SU-DHL-6 (cell line): ENCODE results near the gene LRP2.

Source experiments
- EZH2phosphoT487 ChIP-seq: fragments of 200-600 bp; sonication (generic), shearing (Covaris generic); conservative IDR thresholded peaks from 2 replicates; pipeline ENCODE4 v1.6.1; 2018; ENCODE audit warnings: mild to moderate bottlenecking, antibody characterized with exemption, low read length, moderate library complexity, mixed read lengths
- TF ChIP-seq, protein P1 (sequence below): fragments of 200-600 bp; sonication (generic); IDR thresholded peaks from one replicate; pipeline ENCODE4 v1.5.1; 2017; ENCODE audit warnings: antibody characterized with exemption, mild to moderate bottlenecking, low read length, moderate library complexity; ENCODE audit not compliant: insufficient read depth, poor library complexity, severe bottlenecking

DNA sequence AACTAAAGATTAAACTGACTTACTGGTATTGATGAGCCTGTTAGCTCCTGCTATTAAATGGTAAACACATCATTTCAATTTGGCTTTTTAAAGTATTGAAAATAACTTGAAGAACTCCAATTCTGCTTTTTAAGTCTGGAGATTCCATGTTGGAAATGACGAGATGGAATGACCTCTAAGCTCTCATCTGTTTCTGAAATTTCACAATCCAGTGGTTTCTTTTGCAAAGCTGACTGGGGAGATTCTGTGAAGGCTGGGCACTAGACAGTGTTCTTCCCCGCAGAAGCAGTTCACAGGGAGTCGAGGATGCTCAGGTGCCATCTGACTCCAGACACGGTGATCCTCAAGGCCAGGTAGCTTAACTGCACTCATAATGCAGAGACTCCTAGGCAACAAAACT is 248.3 kb downstream of the LRP2 start:
- TF ChIP-seq, protein P1, sequence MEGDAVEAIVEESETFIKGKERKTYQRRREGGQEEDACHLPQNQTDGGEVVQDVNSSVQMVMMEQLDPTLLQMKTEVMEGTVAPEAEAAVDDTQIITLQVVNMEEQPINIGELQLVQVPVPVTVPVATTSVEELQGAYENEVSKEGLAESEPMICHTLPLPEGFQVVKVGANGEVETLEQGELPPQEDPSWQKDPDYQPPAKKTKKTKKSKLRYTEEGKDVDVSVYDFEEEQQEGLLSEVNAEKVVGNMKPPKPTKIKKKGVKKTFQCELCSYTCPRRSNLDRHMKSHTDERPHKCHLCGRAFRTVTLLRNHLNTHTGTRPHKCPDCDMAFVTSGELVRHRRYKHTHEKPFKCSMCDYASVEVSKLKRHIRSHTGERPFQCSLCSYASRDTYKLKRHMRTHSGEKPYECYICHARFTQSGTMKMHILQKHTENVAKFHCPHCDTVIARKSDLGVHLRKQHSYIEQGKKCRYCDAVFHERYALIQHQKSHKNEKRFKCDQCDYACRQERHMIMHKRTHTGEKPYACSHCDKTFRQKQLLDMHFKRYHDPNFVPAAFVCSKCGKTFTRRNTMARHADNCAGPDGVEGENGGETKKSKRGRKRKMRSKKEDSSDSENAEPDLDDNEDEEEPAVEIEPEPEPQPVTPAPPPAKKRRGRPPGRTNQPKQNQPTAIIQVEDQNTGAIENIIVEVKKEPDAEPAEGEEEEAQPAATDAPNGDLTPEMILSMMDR, result no peak
- no peak for TF ChIP-seq EZH2phosphoT487
